Activated gamma-delta T cell treated with Interleukin-2 at 50 U/mL for 16 hours (primary cell): Measurements from ENCODE around the gene CNTNAP5.

ENCODE experiments used
- DNase-seq: peaks from one replicate; pipeline ENCODE4 v3.0.0-alpha.2; 2020

Gene CNTNAP5

DNA sequence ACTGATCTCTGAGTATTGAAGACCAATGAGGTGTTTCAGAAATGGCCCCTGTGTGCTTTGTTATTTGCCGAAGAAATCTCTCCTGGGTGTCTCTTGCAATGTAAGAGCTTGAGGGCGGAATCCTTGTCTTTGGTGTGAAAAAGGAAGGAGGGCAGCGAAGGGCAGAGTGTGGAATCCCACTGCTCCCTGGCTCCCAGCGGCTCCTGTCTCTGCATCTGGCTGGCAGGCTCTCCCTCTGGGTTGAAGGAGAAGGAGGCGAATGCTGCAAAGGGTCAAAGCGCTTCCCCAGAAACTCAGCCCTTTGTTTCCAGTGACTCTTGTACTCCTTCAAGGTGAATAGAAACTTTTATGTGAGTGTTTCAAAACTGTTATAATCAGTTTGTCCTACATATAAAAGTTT is 457.5 kb downstream of the CNTNAP5 start:
- DNase-seq = no peak

- DNase-seq = no peak
Observed at GRCh38 chr2:124485659-124486058, 460.6 kb downstream of the CNTNAP5 start.

GRCh38 chr2:124489686-124490085 is 464.6 kb downstream of the CNTNAP5 start:
- no peak for DNase-seq

GRCh38 chr2:124501575-124502152 is 476.6 kb downstream of the CNTNAP5 start:
- no peak for DNase-seq

DNA sequence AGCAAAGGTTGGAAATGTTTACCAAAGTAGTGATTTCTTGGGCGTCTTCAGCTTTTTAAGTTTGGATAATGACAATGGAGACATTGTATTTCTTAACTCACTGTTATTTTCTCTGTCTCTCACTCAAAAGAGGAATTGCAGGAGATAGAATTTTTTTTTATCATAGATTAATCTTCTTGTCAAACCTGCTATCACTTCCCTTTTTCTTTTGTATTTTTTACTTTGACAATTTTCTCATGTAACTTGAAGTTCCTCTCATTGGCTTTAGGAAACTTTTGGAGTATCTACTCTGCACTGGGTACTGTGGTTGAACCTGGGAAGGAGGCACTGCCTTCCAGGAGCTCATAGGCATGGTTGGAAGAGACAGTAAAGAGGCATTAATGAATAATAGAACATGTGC is 489.1 kb downstream of the CNTNAP5 start:
- DNase-seq = no peak

- no peak for DNase-seq
Observed at GRCh38 chr2:124520953-124521352, 495.9 kb downstream of the CNTNAP5 start.

GRCh38 chr2:124523096-124523495 is 498.0 kb downstream of the CNTNAP5 start:
- DNase-seq = no peak

DNA sequence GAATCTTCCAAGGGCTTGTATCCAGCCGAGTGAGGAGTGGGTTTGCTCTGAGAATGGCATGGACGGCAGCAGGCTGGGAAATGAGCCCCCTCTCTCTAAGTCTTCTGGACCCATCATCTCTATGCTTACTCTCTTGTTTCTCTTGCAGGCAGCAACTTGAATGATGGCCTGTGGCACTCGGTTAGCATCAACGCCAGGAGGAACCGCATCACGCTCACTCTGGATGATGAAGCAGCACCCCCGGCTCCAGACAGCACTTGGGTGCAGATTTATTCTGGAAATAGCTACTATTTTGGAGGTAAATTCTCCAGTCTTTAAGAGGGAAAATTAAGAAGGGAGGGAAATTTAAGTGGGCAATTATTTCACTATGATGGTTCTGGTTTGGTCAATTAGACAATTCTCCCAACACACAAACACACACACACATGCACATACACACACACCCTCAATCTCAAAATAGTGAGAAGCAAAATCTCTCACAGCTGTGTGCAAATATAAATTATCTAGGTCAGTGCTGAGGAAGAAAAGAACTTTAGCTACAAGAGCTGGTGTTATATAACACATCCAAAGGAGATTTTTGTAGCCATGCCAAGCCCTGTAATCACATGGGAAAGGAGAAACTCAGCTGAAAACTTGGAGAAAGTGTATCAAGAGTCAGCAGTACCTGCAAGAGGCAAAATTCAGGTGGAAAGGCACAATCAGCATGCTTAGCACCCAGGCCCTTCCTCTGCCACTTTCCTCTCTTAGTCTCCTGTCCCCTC is 499.2 kb downstream of the CNTNAP5 start:
- DNase-seq = no peak

GRCh38 chr2:124526221-124526620 is 501.1 kb downstream of the CNTNAP5 start:
- DNase-seq = no peak

DNA sequence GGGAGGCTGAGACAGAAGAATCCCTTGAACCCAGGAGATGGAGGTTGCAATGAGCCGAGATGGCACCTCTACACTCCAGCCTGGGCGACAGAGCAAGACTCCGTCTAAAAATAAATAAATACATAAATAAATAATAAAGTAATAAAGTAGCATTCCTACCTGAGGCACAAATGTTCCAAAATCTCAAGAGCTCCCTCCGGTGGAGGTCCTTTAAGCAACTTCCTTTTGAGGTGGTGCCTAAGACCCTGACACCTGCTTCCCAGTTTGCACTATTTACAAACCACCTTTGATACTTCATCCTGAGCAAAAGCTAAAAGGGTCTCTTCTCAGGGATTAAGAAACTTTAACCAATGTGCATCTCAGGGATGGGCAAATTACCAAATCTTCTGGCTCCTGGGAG is 505.1 kb downstream of the CNTNAP5 start:
- no peak for DNase-seq

- no peak for DNase-seq
Observed at GRCh38 chr2:124533226-124533954, 508.3 kb downstream of the CNTNAP5 start.

GRCh38 chr2:124534028-124534427 is 508.9 kb downstream of the CNTNAP5 start:
- DNase-seq = no peak

- DNase-seq = no peak
Observed at GRCh38 chr2:124535816-124536215, 510.7 kb downstream of the CNTNAP5 start.

DNA sequence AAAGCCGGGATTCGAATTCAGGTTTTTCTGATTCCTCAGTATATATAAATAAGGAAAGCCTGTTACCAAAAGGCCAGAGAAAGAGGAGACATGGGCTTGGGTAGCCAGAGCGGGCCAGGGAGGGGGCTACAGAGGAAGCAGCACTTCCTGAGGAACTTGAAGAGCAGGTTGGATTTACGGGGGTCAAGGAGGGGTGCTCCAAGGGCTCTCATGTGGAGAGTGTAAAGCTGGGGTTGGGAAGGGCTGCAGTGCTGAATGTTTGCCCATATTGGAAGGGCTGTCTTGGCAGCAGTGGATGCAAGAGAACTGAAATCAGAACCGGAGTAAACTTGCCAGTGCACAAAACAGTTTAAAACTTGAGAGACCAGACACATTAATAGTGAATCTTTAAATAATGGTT is 511.5 kb downstream of the CNTNAP5 start:
- DNase-seq = no peak

- no peak for DNase-seq
Observed at GRCh38 chr2:124538549-124538948, 513.5 kb downstream of the CNTNAP5 start.

DNA sequence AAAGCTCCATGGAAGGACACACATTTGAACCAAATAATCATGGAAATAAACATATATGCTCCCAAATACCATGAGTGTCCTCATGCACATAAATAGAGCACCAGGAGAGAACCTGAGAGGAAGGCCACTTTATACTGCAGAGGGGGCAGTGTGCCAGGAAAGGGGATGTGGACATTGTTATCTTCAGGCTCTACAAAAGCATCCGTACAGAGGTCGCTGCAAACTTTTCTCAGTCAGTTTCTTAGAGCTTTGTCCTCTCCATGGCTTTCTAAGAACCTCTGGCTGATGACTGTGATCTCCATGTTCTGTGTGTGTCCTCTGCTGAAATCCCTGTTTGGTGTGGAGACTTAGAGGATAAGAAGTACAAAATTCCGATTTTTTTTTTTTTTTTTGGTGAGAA is 515.7 kb downstream of the CNTNAP5 start:
- no peak for DNase-seq

DNA sequence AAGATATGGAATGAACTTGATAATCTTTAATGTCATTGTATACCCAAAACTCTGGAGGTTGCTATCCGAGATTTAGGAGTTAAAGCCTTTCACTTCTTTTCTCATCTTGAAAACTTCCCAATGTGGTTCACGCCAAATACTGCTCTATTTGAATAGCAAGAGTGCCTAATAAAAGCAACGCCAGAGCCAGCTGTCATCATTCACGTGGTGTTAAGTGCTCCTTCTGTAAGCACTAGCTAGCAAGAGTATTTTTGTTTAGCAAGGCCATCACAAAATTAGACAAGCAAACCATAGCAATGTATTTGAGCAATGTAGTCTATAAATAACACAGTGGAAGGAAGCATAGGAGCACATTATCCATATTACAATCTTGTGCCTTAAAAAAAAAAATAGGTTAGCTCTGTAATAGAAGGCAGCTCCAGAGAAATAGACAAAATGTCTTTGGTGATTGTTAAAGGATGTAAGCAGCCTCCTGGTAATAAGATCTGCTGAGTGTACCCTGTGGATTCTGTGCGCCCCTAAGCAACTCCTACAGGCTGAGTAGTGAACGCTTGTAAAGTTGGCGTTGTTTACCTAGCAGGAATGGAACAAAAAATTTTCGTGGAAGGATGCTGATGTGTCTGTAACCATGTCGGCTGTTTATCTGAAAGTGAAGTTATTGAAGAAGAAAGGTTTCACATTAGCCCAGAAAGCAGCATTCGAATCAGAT is 518.0 kb downstream of the CNTNAP5 start:
- DNase-seq = no peak

GRCh38 chr2:124547700-124548099 is 522.6 kb downstream of the CNTNAP5 start:
- no peak for DNase-seq

GRCh38 chr2:124558277-124558905 is 533.3 kb downstream of the CNTNAP5 start:
- no peak for DNase-seq

GRCh38 chr2:124559236-124559635 is 534.1 kb downstream of the CNTNAP5 start:
- DNase-seq = no peak

- DNase-seq = no peak
Observed at GRCh38 chr2:124560592-124561112, 535.6 kb downstream of the CNTNAP5 start.

GRCh38 chr2:124561486-124561885 is 536.4 kb downstream of the CNTNAP5 start:
- DNase-seq = no peak

DNA sequence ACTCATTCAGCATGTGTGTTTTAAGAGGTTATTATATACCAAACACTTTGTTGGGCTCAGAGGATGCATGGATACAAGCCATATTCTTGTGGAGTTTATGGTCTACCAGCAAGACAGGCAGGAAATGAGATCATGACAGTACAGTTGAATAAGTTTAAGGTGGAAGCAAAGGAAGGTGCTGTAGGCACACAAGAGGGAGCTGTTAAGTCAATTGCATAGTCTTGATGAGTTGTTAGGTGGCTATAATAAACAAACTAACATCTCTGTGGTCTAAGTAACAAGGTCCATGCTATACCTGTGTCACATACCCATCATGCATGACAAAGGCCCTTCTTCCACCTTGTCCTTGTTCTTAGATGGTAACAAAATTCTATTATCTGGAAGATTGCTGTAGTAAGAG is 538.3 kb downstream of the CNTNAP5 start:
- no peak for DNase-seq
